Measurements from ENCODE around the gene ANKRD45.

DNA sequence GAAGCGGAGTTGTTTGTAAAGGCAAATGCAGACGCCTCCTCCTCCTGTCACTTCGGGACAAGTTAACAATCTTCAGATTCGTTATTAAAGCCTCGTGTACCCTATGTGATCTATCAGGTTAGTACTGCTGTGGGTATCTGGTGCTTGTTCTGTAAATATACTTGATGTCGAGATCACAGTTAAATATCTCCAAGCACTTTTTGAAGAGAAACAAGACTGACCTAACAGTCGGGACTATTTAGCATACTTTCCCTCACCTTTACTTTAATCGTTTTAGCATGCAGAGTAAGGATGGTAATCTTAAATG lies 45.8 kb upstream of the ANKRD45 start:
- no peak for TF ChIP-seq CTCF (IDR thresholded peaks at IDR 0.05; ENCODE audit: insufficient read depth, low read length)
- no peak for TF ChIP-seq POLR2AphosphoS5 (IDR thresholded peaks at IDR 0.05; ENCODE audit: low read depth)

All from HL-60 (cell line).